HG03442 (cell line): ENCODE data around the gene CDH15.
"Not testable (repeated sequence)": the region's sequence is repeated elsewhere in the genome, so short reads cannot be mapped to it uniquely, and the experiment has no call there.

ENCODE experiments used
- ATAC-seq: cut with Tn5 transposase; IDR thresholded peaks from one replicate; pipeline ENCODE4 v1.9.1; 2021; ENCODE audit warnings: mild to moderate bottlenecking, moderate library complexity; ENCODE audit not compliant: unreplicated experiment

The CDH15 gene

DNA sequence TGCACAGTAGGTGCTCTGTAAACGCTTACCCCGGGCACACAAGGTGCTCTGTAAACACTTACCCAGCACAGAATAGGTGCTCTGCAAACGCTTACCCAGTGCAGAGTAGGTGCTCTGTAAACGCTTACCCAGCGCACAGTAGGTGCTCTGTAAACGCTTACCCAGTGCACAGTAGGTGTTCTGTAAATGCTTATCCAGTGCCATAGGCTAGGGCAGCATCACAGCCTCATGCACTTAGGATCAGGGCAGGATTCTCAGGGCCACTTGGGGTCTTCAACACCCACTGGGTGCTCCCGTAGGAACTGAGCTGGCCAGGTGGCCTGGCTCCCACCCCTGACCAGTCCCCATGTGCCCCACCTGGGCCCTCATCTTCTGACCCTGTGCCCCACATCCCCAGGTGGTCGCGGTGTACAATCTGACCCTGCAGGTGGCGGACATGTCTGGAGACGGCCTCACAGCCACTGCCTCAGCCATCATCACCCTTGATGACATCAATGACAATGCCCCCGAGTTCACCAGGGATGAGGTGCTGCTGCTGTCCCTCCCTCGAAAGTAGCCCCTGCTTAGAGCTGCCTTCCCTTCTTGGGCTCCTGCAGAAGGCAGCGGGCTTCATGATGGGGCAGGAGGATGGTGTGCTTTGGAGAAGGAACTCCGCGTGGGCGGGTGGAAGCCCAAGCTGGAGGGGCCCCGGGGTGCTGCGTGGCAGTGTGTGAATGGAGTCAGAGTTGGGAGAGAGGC, 15.7 kb downstream of the CDH15 start:
- no peak for ATAC-seq

DNA sequence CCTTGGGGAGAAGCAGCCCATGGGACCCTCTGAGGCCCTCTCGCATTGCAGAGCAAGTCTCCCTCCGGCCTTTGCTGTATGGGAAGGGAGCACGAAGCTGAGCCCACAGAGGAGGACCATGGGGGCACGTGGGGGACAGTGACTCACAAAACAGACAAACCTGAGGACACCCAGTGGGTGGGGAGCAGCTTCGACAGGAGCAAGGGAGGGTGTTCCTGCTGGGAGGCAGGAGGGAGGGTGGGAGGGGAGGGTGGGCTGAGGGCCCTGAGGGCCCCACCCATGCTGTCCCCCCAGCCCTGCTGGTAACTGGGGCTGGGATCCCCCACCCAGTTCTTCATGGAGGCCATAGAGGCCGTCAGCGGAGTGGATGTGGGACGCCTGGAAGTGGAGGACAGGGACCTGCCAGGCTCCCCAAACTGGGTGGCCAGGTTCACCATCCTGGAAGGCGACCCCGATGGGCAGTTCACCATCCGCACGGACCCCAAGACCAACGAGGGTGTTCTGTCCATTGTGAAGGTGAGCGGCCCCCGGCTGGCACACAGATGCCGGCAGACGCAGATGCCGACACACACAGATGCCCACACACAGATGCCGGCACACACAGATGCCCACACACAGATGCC, 16.3 kb downstream of the CDH15 start:
- no peak for ATAC-seq

DNA sequence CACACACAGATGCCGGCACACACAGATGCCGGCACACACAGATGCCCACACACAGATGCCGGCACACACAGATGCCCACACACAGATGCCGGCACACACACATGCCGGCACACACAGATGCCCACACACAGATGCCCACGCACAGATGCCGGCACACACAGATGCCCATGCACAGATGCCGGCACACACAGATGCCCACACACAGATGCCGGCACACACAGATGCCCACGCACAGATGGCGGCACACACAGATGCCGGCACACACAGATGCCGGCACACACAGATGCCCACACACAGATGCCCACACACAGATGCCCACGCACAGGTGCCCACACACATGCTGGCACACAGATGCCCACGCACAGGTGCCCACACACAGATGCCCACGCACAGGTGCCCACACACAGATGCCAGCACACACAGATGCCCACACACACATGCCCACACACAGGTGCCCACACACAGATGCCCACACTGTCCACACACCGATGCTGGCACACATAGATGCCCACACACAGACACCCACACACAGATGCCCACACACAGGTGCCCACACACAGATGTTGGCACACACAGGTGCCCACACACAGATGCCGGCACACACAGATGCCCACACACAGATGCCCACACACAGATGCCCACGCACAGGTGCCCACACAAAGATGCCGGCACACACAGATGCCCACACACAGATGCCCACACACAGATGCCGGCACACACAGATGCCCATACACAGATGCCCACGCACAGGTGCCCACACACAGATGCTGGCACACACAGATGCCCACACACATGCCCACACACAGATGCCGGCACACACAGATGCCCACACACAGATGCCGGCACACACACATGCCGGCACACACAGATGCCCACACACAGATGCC, 17.2 kb downstream of the CDH15 start:
- ATAC-seq: not testable (repeated sequence)

- ATAC-seq: no peak
Observed at GRCh38 chr16:89189358-89190025, 17.9 kb downstream of the CDH15 start.

DNA sequence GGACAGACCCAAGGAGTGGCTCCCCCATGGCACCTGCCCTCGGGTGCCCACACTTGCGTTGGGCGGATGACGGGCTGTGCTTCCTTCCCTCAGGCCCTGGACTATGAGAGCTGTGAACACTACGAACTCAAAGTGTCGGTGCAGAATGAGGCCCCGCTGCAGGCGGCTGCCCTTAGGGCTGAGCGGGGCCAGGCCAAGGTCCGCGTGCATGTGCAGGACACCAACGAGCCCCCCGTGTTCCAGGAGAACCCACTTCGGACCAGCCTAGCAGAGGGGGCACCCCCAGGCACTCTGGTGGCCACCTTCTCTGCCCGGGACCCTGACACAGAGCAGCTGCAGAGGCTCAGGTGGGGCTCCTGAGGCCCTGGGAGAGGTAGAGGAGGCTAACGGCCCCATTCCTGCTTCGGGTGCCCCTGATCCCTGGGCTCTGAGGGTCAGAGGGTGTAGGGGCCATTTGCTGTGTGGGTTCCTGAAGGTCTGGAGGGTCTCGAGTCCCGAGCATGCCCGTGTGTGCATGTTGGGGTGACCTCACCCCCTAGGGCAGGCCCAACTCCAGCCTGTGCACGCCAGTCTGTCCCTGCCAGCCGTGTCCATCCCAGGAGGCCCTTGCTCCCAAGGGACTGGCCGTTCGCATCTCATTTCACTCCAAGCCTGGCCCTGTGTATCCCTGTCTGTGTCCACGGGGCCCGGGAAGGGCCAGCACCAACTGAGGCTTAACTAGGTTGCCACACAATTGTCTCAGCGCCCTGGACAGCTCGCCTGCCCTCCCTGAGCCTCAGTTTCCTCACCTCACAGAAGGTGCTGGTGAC, 18.8 kb downstream of the CDH15 start:
- no peak for ATAC-seq

GRCh38 chr16:89191033-89191900, 19.7 kb downstream of the CDH15 start:
- no peak for ATAC-seq

DNA sequence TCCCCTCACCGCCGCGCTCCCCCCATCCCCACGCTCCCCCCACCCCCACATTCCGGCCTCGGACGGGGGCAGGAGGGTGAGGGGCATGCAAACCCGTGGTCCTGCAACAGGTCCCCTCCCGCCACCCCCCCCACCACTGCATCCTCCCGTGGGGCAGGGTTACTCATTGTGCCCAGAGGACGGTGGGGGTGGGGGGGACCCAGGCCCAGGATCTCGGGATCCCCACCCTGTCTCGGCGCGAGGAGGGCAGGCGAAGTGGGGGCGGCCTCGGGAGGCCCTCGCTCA, 20.3 kb downstream of the CDH15 start:
- ATAC-seq: no peak

- not testable (repeated sequence) for ATAC-seq
Observed at GRCh38 chr16:89192186-89192955, 20.8 kb downstream of the CDH15 start.

DNA sequence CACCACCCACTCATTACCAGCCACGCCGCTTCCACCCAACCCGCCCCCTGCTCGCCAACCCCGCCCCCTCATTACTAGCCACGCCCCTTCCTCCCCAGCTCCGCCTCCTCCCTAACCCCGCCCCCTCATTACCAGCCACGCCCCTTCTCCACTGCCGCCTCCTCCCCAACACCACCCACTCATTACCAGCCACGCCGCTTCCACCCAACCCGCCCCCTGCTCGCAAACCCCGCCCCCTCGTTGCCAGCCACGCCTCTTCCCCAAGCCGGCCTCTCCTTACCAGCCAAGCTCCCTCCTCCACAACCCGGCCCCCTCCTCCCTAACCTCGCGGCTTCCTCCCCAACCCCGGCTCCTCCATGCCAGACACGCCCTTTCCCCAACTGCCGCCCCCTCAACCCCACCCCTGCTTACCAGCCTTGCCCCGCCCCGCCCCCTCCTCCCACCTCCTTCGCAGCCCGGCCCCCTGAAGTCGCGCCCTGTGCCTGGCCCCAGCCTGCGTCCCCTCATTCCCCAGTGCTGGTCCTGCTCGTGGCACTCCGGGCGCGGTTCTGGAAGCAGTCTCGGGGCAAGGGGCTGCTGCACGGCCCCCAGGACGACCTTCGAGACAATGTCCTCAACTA, 21.5 kb downstream of the CDH15 start:
- no peak for ATAC-seq

GRCh38 chr16:89193576-89194293, 22.2 kb downstream of the CDH15 start:
- no peak for ATAC-seq

DNA sequence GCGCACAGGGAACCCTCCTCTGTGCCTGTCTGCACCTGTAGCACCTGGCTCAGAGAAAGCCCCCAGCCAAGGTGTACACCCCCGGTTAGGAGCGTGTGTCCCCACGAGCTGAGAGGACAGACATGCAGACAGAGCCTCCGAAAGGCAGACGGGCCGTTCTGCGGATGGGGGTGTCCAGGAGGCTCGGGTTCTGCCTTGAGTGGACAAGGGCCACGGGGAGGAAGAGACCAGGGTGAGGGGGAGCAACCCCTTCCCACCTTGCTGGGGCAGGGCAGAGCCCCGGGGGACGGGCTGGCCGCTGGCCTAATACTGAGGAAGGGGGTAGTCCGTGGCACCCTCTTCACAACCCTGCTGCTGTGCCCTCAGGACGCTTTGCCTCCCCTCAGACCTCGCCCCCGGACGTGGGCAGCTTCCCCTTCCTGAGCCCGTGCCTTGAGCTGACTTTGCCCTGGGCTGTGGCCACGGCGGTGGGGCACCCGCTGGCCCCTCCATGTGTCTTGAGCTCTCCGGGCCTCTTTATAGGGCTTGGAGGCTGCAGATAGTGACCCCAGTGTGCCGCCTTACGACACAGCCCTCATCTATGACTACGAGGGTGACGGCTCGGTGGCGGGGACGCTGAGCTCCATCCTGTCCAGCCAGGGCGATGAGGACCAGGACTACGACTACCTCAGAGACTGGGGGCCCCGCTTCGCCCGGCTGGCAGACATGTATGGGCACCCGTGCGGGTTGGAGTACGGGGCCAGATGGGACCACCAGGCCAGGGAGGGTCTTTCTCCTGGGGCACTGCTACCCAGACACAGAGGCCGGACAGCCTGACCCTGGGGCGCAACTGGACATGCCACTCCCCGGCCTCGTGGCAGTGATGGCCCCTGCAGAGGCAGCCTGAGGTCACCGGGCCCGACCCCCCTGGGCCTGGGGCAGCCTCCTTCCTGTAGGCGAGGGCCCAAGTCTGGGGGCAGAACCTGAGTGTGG, 23.1 kb downstream of the CDH15 start:
- no peak for ATAC-seq

DNA sequence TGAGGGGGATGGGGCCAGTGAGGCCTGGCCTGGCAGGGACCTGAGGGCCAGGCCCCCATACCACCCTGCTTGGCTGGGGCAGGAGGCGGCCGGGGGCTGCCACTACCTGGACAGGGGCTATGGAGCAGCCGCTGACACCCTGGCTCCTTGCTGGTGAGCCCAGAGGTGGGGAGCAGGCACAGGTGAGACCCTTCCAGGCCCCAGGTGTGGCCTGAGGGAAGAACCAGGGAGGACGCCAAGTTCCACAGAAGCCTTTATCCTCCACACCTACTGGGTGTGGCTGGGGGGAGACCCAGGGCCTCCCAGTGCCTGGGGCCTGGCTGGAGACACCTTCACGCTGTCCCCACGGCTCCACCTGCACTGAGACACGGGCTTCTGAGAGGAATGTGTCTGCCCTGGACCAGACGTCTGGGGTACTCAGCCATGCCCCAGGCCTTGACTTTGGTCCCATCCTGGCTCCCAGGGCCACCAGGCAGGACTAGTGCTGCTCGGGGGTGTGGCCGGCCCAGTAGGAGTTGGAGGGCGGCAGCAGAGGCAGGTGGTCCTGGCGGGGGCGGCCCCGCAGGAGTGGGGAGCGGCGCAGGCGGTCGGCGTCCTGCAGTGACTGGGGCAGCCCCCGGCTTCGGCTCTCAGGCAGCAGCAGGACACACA, 24.1 kb downstream of the CDH15 start:
- no peak for ATAC-seq

DNA sequence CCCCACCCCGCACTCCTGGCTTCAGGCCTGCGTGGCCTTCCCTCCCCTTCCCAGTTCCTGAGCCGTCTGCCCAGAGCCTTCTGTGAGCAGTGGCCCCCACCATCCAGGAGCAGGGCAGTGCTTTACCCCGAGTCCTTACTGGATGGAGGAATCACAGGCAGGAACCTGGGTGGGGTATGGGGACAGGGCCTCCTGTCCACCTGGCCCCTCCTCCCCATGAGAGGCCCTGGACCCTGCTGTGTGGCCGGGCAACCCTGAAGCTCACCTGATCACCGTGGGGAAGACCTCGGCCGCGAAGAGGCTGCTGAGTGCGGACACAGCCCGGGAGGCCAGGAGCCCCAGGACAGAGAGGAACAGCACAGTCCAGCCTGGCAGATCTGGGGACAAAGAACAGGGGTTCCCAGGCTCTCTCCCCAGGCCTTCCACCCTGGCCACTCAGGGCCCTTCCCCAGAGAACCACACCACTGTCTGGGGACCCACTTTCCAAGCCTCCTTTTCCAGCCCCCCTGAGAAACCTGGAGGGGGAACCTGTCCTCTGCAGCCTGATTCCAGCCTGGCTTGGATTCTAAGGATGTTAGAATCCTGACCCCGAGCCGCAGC, 25.6 kb downstream of the CDH15 start:
- ATAC-seq: no peak

DNA sequence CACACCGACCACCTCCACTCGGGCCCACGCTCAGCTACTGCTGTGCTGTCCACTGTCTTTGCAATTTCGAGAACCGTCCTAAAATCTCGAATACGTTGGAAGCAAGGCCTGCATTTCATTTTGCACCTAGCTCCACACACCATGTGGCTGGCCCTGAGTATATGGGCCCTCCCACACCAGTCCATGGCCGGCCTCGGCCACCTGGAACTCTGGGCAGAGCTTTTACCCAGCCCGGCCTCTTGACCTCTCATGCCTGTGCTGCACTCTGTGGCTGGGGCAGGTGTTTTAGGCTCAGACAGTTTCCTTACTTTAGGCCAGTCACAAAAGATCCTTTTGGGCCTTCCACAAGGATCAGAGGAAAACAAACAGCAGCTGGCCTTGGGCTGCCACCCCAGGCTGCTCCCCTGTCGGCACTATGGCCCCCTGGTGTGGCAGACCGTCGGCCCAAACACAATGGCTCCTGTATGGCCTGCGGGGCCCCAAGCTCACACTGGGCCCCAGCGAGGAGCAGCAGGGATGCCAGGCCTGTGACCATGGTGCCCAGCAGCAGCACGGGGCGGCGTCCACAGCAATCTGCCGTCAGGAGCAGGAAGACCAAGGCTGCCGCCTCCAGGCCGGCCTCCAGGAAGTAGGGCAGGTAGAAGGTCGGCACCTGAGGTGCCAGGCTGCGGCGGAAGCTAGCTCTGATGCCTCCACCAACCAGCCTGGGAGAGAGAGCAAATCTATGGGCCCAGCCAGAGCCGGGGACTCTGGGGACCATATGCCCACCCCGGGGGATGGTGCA, 26.3 kb downstream of the CDH15 start:
- ATAC-seq: no peak
